Esophagus squamous epithelium (tissue), 4 donors: ENCODE measurements around the gene HMGCL.

Source experiments
- CTCF ChIP-seq, 6 experiments: fragments of 450-650 bp in 4 of 6; fragments of 200-600 bp in 2 of 6; sonication (generic) in 2 of 6; IDR thresholded peaks; one replicate each; pipeline ENCODE4 v1.5.1; 2016 to 2019; ENCODE audit warnings: antibody characterized with exemption in 6 of 6, mild to moderate bottlenecking in 4 of 6, moderate library complexity in 4 of 6
- POLR2A ChIP-seq, 4 donors: fragments of 450-650 bp; IDR thresholded peaks; one replicate each; pipeline ENCODE4 v1.6.1; 2017; ENCODE audit warnings: antibody characterized with exemption in 4 of 4, mild to moderate bottlenecking in 4 of 4, moderate library complexity in 3 of 4

- TF ChIP-seq CTCF (IDR thresholded peaks at IDR 0.05) (no peak), POLR2A (IDR thresholded peaks at IDR 0.05) (peak in 3 of 4 donors; percentile 84 to 94 (median 89))
Measured at GRCh38 chr1:23777979-23778814, 47.0 kb downstream of the HMGCL start, which contains the start of gene PITHD1.
